Measurements from ENCODE around the gene CHL1.

Gene CHL1

GRCh38 chr3:217099-217813 is 20.7 kb downstream of the CHL1 start:
- DNase-seq (ENCODE audit: low read depth in 3 of 3): no peak

GRCh38 chr3:217948-218347 is 21.4 kb downstream of the CHL1 start:
- DNase-seq (ENCODE audit: low read depth in 3 of 3): no peak

GRCh38 chr3:228442-229182 is 32.0 kb downstream of the CHL1 start:
- no peak for DNase-seq (ENCODE audit: low read depth in 3 of 3)

GRCh38 chr3:229183-229661 is 32.7 kb downstream of the CHL1 start:
- no peak for DNase-seq (ENCODE audit: low read depth in 3 of 3)

- no peak for DNase-seq (ENCODE audit: low read depth in 3 of 3)
Observed at GRCh38 chr3:236881-237280, 40.3 kb downstream of the CHL1 start.

- DNase-seq (ENCODE audit: low read depth in 3 of 3): no peak
Observed at GRCh38 chr3:242602-243355, 46.2 kb downstream of the CHL1 start.

GRCh38 chr3:243356-243725 is 46.8 kb downstream of the CHL1 start:
- DNase-seq (ENCODE audit: low read depth in 3 of 3): no peak

GRCh38 chr3:244041-244440 is 47.5 kb downstream of the CHL1 start:
- DNase-seq (ENCODE audit: low read depth in 3 of 3): no peak

GRCh38 chr3:247916-248315 is 51.4 kb downstream of the CHL1 start:
- DNase-seq (ENCODE audit: low read depth in 3 of 3): no peak

GRCh38 chr3:248864-249520 is 52.4 kb downstream of the CHL1 start:
- no peak for DNase-seq (ENCODE audit: low read depth in 3 of 3)

- DNase-seq (ENCODE audit: low read depth in 3 of 3): no peak
Observed at GRCh38 chr3:249587-250262, 53.2 kb downstream of the CHL1 start.

GRCh38 chr3:256501-256900 is 59.9 kb downstream of the CHL1 start:
- DNase-seq (ENCODE audit: low read depth in 3 of 3): no peak

- DNase-seq (ENCODE audit: low read depth in 3 of 3): no peak
Observed at GRCh38 chr3:257826-258225, 61.3 kb downstream of the CHL1 start.

GRCh38 chr3:260898-261297 is 64.3 kb downstream of the CHL1 start:
- DNase-seq (ENCODE audit: low read depth in 3 of 3): no peak

- DNase-seq (ENCODE audit: low read depth in 3 of 3): no peak
Observed at GRCh38 chr3:263393-263792, 66.8 kb downstream of the CHL1 start.

GRCh38 chr3:264394-265156 is 68.0 kb downstream of the CHL1 start:
- DNase-seq (ENCODE audit: low read depth in 3 of 3): no peak

- DNase-seq (ENCODE audit: low read depth in 3 of 3): no peak
Observed at GRCh38 chr3:267101-267500, 70.5 kb downstream of the CHL1 start.

- DNase-seq (ENCODE audit: low read depth in 3 of 3): no peak
Observed at GRCh38 chr3:270688-271087, 74.1 kb downstream of the CHL1 start.

- no peak for DNase-seq (ENCODE audit: low read depth in 3 of 3)
Observed at GRCh38 chr3:274927-275326, 78.4 kb downstream of the CHL1 start.

GRCh38 chr3:277873-278272 is 81.3 kb downstream of the CHL1 start:
- DNase-seq (ENCODE audit: low read depth in 3 of 3): no peak

Data from stimulated activated CD4-positive, alpha-beta T cell treated with anti-CD3 and anti-CD28 coated beads, TNF-alpha, amount 100 ng/mL, for 48 hours (primary cell).